ENCODE results near the gene SHANK1.

The SHANK1 gene

GRCh38 chr19:50667177-50667758 lies 52.3 kb downstream of the SHANK1 start:
- TF ChIP-seq FOXM1 (IDR thresholded peaks at IDR 0.05; ENCODE audit: borderline replicate concordance, low read depth) (no peak), TCF12 (IDR thresholded peaks at IDR 0.05; ENCODE audit: low read depth) (no peak), CEBPB (IDR thresholded peaks at IDR 0.05) (no peak), YY1 (IDR thresholded peaks at IDR 0.05; ENCODE audit: low read depth) (no peak), ZBTB7A (IDR thresholded peaks at IDR 0.05; ENCODE audit: low read depth) (no peak), RAD21 (IDR thresholded peaks at IDR 0.05; ENCODE audit: low read depth) (no peak), CREB1 (IDR thresholded peaks at IDR 0.05; ENCODE audit: low read depth) (no peak), TAF1 (IDR thresholded peaks at IDR 0.05; ENCODE audit: low read depth) (no peak), REST (IDR thresholded peaks at IDR 0.05; ENCODE audit: low read depth) (no peak)
- TF ChIP-seq, protein P1, sequence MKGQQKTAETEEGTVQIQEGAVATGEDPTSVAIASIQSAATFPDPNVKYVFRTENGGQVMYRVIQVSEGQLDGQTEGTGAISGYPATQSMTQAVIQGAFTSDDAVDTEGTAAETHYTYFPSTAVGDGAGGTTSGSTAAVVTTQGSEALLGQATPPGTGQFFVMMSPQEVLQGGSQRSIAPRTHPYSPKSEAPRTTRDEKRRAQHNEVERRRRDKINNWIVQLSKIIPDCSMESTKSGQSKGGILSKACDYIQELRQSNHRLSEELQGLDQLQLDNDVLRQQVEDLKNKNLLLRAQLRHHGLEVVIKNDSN (IDR thresholded peaks at IDR 0.05), result no peak

GRCh38 chr19:50666346-50667176 lies 53.0 kb downstream of the SHANK1 start:
- TF ChIP-seq REST (IDR thresholded peaks at IDR 0.05; ENCODE audit: low read depth), result no peak

GRCh38 chr19:50664204-50664603 lies 55.4 kb downstream of the SHANK1 start:
- TF ChIP-seq, protein P1 (IDR thresholded peaks at IDR 0.05), result no peak
- TF ChIP-seq YY1 (IDR thresholded peaks at IDR 0.05; ENCODE audit: low read depth) (no peak), CEBPB (IDR thresholded peaks at IDR 0.05) (no peak), EP300 (IDR thresholded peaks at IDR 0.05; ENCODE audit: borderline replicate concordance) (no peak), TEAD4 (IDR thresholded peaks at IDR 0.05) (no peak), ZBTB7A (IDR thresholded peaks at IDR 0.05; ENCODE audit: low read depth) (no peak), NFIC (IDR thresholded peaks at IDR 0.05) (no peak), FOXM1 (IDR thresholded peaks at IDR 0.05; ENCODE audit: borderline replicate concordance, low read depth) (no peak)
- TF ChIP-seq, protein P2, sequence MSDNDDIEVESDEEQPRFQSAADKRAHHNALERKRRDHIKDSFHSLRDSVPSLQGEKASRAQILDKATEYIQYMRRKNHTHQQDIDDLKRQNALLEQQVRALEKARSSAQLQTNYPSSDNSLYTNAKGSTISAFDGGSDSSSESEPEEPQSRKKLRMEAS (IDR thresholded peaks at IDR 0.05), result no peak

DNA sequence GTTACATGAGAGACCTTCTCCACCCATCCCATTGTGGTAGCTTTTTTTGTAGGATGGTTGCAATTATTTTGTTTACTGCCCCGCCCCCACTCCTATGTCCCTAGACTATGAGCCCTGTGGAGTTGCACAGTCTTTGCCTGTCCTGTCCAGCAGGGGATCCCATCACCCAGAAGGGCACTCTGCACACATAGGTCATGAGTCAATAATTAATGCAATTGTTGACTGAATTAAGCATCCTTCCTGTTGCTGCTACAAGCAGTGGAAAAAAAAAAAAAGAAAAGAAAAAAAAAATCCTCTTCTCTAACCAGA lies 56.2 kb downstream of the SHANK1 start:
- TF ChIP-seq EGR1 (IDR thresholded peaks at IDR 0.05) (no peak), FOXM1 (IDR thresholded peaks at IDR 0.05; ENCODE audit: borderline replicate concordance, low read depth) (no peak), TEAD4 (IDR thresholded peaks at IDR 0.05) (no peak), NFIC (IDR thresholded peaks at IDR 0.05) (no peak), TAF1 (IDR thresholded peaks at IDR 0.05; ENCODE audit: low read depth) (no peak), RAD21 (IDR thresholded peaks at IDR 0.05; ENCODE audit: low read depth) (no peak), YY1 (IDR thresholded peaks at IDR 0.05; ENCODE audit: low read depth) (no peak), CREB1 (IDR thresholded peaks at IDR 0.05; ENCODE audit: low read depth) (no peak), TCF12 (IDR thresholded peaks at IDR 0.05; ENCODE audit: low read depth) (no peak), ZBTB7A (IDR thresholded peaks at IDR 0.05; ENCODE audit: low read depth) (no peak), CEBPB (IDR thresholded peaks at IDR 0.05) (no peak), EP300 (IDR thresholded peaks at IDR 0.05; ENCODE audit: borderline replicate concordance) (no peak), REST (IDR thresholded peaks at IDR 0.05; ENCODE audit: low read depth) (no peak)
- TF ChIP-seq, protein P2 (IDR thresholded peaks at IDR 0.05), result no peak
- TF ChIP-seq, protein P1 (IDR thresholded peaks at IDR 0.05), result no peak

Measured in Ishikawa (cell line).